Cortex of kidney (tissue), 1 donor: ENCODE measurements around the gene FAM117A.
"Not testable (repeated sequence)": the region's sequence is repeated elsewhere in the genome, so short reads cannot be mapped to it uniquely, and the experiment has no call there.

ENCODE experiments used
- DNase-seq: peaks from one replicate; lab custom pipeline; 2025; lab: John Stamatoyannopoulos, UW

The FAM117A gene

GRCh38 chr17:49739641-49740271, 24.2 kb downstream of the FAM117A start:
- no peak for DNase-seq

DNA sequence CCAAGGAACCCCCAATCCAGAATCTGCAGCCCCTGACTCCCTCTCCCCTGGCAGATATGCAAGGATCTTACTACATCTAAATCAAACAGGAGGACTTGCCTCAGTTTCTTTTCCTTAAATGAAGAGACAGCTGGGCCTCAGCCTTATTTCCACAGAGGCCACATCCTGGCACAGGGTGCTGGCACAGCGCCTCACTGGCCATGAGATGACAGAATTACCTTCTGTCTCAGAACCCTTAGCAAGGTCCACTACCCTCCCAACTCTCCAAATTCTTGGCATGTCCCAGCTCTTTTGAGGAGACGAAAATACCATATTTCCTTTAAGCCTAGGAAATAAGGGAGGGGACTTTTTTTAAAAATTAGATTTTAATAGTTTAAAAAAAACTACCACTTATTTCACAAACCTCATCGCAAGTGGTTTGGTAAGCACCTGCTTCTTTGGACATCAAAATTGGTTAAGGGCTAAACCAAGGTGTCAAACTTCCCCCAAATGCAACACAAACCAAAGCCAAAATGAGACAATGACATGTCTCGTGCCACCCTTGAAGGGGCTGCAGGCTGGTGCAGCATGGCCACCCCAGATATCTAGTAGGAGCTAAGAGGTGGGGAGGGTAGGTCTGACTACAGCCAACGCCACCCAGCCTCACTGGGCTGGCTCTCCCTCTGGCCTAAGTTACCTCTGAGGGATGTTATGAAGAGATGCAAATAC, 25.3 kb downstream of the FAM117A start:
- no peak for DNase-seq

- DNase-seq = no peak
Observed at GRCh38 chr17:49734515-49735490, 29.1 kb downstream of the FAM117A start.

DNA sequence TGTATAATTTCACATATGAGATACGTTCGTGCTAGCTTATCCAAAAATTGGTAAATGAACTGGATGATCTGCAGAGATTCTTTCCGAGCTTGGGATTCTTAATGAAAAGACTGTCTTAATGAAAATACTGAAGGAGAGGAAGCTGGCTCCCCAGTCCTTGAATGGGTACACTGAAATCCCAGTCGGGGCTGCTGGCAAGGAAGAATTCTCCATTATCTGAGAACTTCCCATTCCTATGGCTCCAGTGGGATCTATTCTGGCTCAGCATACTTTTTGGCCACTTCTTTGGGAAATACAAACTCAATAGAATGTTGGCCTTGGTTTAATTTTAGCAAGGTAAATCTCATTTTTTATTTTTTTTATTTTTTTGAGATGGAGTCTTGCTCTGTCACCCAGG, 32.5 kb downstream of the FAM117A start:
- DNase-seq = no peak

- DNase-seq = no peak
Observed at GRCh38 chr17:49730785-49731434, 33.0 kb downstream of the FAM117A start.

DNA sequence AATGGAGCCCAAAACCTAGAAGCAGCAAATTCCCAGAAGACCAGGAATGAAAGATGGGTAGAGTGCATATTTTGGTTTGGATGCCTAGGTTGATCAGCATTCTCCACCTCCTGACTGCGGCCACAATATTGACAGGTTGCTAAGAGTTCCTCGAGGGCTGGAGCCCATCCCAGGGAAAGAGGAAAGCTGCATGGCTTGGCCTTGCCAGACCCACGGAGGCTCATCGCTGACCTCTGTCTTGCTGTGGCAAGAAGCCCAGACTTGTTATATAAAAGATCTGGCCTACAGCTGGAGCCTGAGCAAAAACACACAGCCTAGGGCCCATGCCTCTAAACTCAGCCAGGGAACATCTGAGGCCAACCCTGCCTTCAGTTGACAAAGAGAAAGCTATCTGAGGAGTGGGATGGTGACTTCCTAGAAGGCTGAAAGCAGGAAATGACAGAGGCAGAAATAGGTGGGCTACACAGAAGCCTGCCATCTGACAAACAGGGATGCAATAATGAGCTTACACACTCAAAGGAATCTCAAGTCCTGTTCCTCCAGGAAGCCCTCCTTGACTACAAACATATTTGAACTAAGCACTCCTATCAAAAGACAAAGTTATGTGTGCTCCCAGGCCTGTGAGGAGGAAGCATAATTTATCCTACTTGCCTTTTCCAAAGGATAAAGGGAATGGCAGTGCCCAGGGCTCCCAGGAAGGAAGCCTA, 33.7 kb downstream of the FAM117A start:
- no peak for DNase-seq

DNA sequence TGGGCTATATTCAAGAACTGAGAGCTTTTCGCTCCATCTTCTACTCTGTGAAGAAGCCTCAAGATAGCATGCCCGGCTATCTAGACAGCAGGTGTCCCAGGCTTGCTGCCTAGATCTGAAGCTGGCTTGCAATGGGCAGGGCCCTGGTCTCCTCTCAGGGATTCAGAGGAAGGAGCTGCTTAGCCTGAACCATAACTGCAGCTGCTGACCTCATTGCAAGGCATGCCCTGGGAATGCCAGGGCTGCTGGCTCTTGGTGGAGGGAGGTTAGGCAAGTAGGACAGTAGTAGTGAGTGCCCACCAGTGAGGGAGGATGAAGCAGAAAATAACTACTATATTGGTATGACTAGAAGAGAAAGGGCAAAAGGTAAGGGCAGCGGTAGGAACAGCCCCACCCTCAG, 34.9 kb downstream of the FAM117A start:
- DNase-seq = no peak

GRCh38 chr17:49728425-49728824, 35.5 kb downstream of the FAM117A start:
- DNase-seq = no peak

DNA sequence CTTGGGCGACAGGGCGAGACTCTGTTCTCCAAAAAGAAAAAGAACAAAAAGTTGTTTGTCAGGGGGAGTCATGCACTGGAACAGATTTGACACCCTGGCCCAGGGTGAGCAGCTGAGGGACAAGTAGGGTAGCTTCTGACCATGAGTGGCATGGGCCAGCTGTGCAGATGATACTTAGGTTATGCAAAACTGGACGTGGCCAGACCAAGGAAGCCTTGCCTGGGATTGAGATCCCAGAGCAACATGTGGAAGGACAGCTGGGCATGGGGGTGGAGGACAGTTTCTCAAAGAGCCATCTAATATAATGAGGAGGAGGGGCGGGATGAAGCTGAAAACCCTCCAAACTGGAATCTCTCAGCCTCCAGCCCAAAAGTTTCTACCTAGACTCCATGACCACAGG, 36.6 kb downstream of the FAM117A start:
- DNase-seq = no peak

- DNase-seq = no peak
Observed at GRCh38 chr17:49725452-49726130, 38.3 kb downstream of the FAM117A start.

DNA sequence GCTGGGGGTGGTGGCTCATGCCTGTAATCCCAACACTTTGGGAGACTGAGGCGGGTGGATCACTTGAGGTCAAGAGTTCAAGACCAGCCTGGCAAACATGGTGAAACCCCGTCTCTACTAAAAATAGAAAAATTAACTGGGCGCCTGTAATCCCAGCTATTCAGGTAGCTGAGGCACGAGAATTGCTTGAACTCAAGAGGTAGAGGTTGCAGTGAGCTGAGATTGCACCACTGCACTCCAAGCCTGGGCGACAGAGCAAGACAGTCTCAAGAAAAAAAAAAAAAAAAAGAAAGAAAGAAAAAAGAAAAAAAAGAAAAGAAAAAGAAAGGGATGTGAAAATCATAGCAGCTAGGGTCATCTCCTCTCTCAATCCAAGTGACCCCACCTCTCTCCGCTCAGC, 39.4 kb downstream of the FAM117A start:
- DNase-seq = not testable (repeated sequence)

GRCh38 chr17:49723423-49723822, 40.5 kb downstream of the FAM117A start:
- DNase-seq = no peak

GRCh38 chr17:49722066-49722465, 41.9 kb downstream of the FAM117A start:
- no peak for DNase-seq

- DNase-seq = no peak
Observed at GRCh38 chr17:49717371-49717861, 46.5 kb downstream of the FAM117A start.

GRCh38 chr17:49716668-49717364, 47.1 kb downstream of the FAM117A start:
- DNase-seq = no peak

GRCh38 chr17:49715717-49716279, 48.1 kb downstream of the FAM117A start:
- no peak for DNase-seq

DNA sequence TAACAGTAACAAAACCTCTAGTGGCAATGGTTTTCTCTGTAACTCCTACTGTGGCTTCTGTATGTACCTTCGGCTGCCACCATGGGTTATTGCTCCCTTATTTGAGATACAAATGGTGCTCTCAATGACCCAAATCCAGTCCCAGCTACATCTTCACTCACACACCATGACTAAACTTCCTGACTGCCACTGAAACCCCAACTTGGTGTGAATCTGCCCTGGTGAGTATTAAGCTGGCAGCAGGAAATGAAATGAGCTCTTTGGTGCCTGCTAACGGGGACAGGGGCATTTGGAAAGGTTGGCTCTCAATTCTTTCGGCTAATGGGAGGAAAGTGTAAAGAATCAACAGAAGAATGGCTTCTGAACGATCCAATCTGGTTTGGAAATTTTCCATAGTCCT, 48.7 kb downstream of the FAM117A start:
- DNase-seq = no peak

- no peak for DNase-seq
Observed at GRCh38 chr17:49708515-49709183, 55.3 kb downstream of the FAM117A start.
